HG02588 (cell line): Measurements from ENCODE around the gene D2HGDH.
"Not testable (repeated sequence)": the region's sequence is repeated elsewhere in the genome, so short reads cannot be mapped to it uniquely, and the experiment has no call there.

ENCODE experiments used
- ATAC-seq: cut with Tn5 transposase; IDR thresholded peaks from one replicate; pipeline ENCODE4 v1.9.1; 2021; ENCODE audit warnings: mild to moderate bottlenecking, moderate library complexity; ENCODE audit not compliant: unreplicated experiment

Gene D2HGDH

GRCh38 chr2:241817821-241818215, 83.4 kb downstream of the D2HGDH start:
- not testable (repeated sequence) for ATAC-seq
